Measurements from ENCODE around the gene STAC2.

The STAC2 gene

GRCh38 chr17:39244016-39244599 is 18.4 kb upstream of the STAC2 start:
- Histone ChIP-seq H3K4me1 (ENCODE audit: control insufficient read depth in 1 of 2, insufficient read depth in 1 of 2, low read depth in 1 of 2, low read length in 1 of 2) (peaks cover 4 to 6% of the 10 kb centered on the region in 2 experiments), H3K27ac (no peak overlapping the region), H3K4me3 (ENCODE audit: low read depth in 1 of 2, low read length in 1 of 2) (no peak overlapping the region), H3K27me3 (peaks cover 16% of the 10 kb centered on the region), H3K36me3 (peaks cover 8% of the 10 kb centered on the region), H3K9me3 (no peaks in the 10 kb centered on the region)
- no peak for TF ChIP-seq CTCF (IDR thresholded peaks at IDR 0.05)

DNA sequence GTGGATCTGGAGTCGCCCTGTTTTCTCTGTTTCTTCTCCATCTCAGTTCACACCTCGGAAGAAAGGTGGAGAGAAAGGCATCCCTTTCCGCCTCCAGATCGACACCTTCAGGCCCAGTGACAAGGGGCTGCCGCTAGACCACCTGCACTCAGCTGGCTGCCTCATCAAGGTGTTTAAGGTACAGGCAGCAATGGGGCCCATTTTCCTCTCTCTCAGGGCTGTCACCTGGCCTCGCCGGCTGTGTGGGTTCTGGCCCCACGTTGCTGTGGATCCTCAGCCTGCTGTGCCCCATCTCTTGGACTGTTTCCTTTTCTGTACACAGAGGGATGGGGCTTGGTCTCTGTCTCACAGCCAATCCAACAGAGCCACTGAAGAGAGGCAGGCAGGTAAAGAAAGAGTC is 17.4 kb upstream of the STAC2 start:
- no peak overlapping the region for H3K4me3 ChIP-seq (ENCODE audit: low read depth in 1 of 2, low read length in 1 of 2)
- peaks cover 25% of the 10 kb centered on the region for H3K27me3 ChIP-seq
- H3K27ac ChIP-seq = no peak overlapping the region
- no peaks in the 10 kb centered on the region for H3K36me3 ChIP-seq
- H3K4me1 ChIP-seq (ENCODE audit: control insufficient read depth in 1 of 2, insufficient read depth in 1 of 2, low read depth in 1 of 2, low read length in 1 of 2) = peaks cover 4 to 6% of the 10 kb centered on the region in 2 experiments
- TF ChIP-seq CTCF (IDR thresholded peaks at IDR 0.05) = no peak
- no peaks in the 10 kb centered on the region for H3K9me3 ChIP-seq

- Histone ChIP-seq H3K27ac (no peak overlapping the region), H3K9me3 (no peaks in the 10 kb centered on the region), H3K36me3 (no peaks in the 10 kb centered on the region), H3K27me3 (peaks cover 33% of the 10 kb centered on the region), H3K4me1 (ENCODE audit: control insufficient read depth in 1 of 2, insufficient read depth in 1 of 2, low read depth in 1 of 2, low read length in 1 of 2) (peaks cover 4 to 6% of the 10 kb centered on the region in 2 experiments), H3K4me3 (ENCODE audit: low read depth in 1 of 2, low read length in 1 of 2) (no peak overlapping the region)
- no peak for TF ChIP-seq CTCF (IDR thresholded peaks at IDR 0.05)
Measured at GRCh38 chr17:39240631-39241030, 14.9 kb upstream of the STAC2 start.

- H3K4me3 ChIP-seq (ENCODE audit: low read depth in 1 of 2, low read length in 1 of 2) = no peak overlapping the region
- H3K4me1 ChIP-seq (ENCODE audit: control insufficient read depth in 1 of 2, insufficient read depth in 1 of 2, low read depth in 1 of 2, low read length in 1 of 2) = peaks cover 4 to 5% of the 10 kb centered on the region in 2 experiments
- H3K27me3 ChIP-seq = peaks cover 33% of the 10 kb centered on the region
- no peaks in the 10 kb centered on the region for H3K9me3 ChIP-seq
- H3K27ac ChIP-seq = no peak overlapping the region
- peak; percentile 10 for TF ChIP-seq CTCF (IDR thresholded peaks at IDR 0.05)
- no peaks in the 10 kb centered on the region for H3K36me3 ChIP-seq
Measured at GRCh38 chr17:39239640-39240314, 14.0 kb upstream of the STAC2 start.

DNA sequence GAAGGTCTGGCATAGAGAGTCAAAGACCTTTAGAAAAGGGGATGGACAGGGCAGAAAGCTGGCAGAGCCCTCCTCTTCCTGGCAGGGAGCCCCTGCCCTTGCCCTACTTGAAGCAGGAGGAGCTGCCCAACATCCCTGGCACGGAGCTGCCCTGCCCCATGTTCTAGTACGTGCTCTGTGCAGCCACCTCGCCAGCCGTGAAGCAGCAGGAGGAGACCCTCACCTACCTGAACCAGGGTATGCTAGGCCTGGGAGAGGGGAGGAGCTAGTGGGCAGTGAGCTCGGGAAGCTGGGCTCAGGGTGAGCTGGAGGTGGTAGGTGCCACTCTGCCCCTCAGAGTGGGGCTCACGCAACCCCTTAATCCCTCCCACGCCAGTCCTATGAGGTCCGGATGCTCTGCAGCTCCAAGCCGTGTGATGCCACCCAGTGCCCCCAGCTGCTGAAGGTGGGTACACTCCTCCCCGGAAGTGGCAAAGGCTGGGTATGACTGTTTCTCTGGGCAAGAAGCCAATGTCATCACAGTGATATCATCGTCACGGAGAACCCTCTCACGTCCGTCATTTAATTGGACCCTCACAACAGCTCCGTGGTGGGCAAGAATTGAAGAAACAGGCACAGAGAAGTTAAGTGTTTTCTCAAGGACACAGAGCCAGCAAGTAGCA is 12.7 kb upstream of the STAC2 start:
- no peaks in the 10 kb centered on the region for H3K4me1 ChIP-seq (ENCODE audit: control insufficient read depth in 1 of 2, insufficient read depth in 1 of 2, low read depth in 1 of 2, low read length in 1 of 2)
- TF ChIP-seq CTCF (IDR thresholded peaks at IDR 0.05) = no peak
- H3K27ac ChIP-seq = no peak overlapping the region
- H3K4me3 ChIP-seq (ENCODE audit: low read depth in 1 of 2, low read length in 1 of 2) = no peak overlapping the region
- no peaks in the 10 kb centered on the region for H3K36me3 ChIP-seq
- H3K27me3 ChIP-seq = peaks cover 29% of the 10 kb centered on the region
- H3K9me3 ChIP-seq = no peaks in the 10 kb centered on the region
